IMR-90 (cell line): ENCODE data around the gene TP63. TPM values are rescaled to one million over a fixed set of nuclear protein-coding genes. Genes with fewer than 3 reads are reported as not detected.

ENCODE experiments used
- ATAC-seq: fragments of 200-7000 bp; cut with Tn5 transposase; 2 replicates; pipeline ENCODE4 v1.9.1; 2020; ENCODE audit warnings: low read depth, mild to moderate bottlenecking, moderate library complexity
- BruUV-seq: library from RNA; stranded (reverse); fragments of 400-500 nt; replicated peaks from 2 replicates; lab custom pipeline; 2021; lab: Mats Ljungman, UMichigan
- CTCF ChIA-PET: fragments of 300-600 bp; formaldehyde crosslinking; extraction: SDS; loops from one replicate; lab custom pipeline; 2021; ENCODE audit warnings: antibody characterized with exemption; lab: Yijun Ruan, JAX
- POLR2A ChIA-PET: fragments of 300-600 bp; sonication (Branson Sonifier 250); formaldehyde crosslinking; loops from one replicate; lab custom pipeline; 2022; ENCODE audit warnings: antibody characterized with exemption; ENCODE audit not compliant: unreplicated experiment; lab: Charles Lee
- DNase-seq: peaks from one replicate; pipeline ENCODE4 v3.0.0; 2013
- H2AFZ ChIP-seq: replicated peaks from 2 replicates; pipeline ENCODE3; 2013; ENCODE audit warnings: low read length, mild to moderate bottlenecking; ENCODE audit not compliant: poor library complexity
- H2AK5ac ChIP-seq: 2 replicates; pipeline ENCODE4 v1.6.1; 2013; ENCODE audit warnings: low read depth, low read length, inconsistent platforms
- H2AK9ac ChIP-seq: replicated peaks from 2 replicates; pipeline ENCODE3; 2013; ENCODE audit warnings: mild to moderate bottlenecking, low read depth, low read length, moderate library complexity; ENCODE audit not compliant: poor library complexity
- H2BK120ac ChIP-seq: 2 replicates; pipeline ENCODE4 v1.6.1; 2013; ENCODE audit warnings: low read depth, low read length, inconsistent platforms
- H2BK15ac ChIP-seq: 3 replicates; pipeline ENCODE4 v1.6.1; 2013; ENCODE audit warnings: low read depth, low read length, inconsistent platforms
- H2BK20ac ChIP-seq: 2 replicates; pipeline ENCODE4 v1.6.1; 2013; ENCODE audit warnings: low read depth, mild to moderate bottlenecking, inconsistent platforms, low read length, moderate library complexity
- H2BK5ac ChIP-seq: 2 replicates; pipeline ENCODE4 v1.6.1; 2013; ENCODE audit warnings: mild to moderate bottlenecking, low read depth, low read length, inconsistent platforms; ENCODE audit not compliant: poor library complexity, severe bottlenecking
- H3K14ac ChIP-seq: replicated peaks from 2 replicates; pipeline ENCODE4 v1.6.1; 2013; ENCODE audit warnings: low read depth, low read length, inconsistent platforms
- H3K18ac ChIP-seq: 2 replicates; pipeline ENCODE4 v1.6.1; 2013; ENCODE audit warnings: low read depth, low read length, control low read depth
- H3K23ac ChIP-seq: 2 replicates; pipeline ENCODE4 v1.6.1; 2013; ENCODE audit warnings: low read depth, low read length, inconsistent platforms
- H3K27ac ChIP-seq: 2 replicates; pipeline ENCODE4 v1.5.1; 2013; ENCODE audit warnings: mild to moderate bottlenecking, control low read depth, low read length; ENCODE audit not compliant: insufficient read depth
- H3K27me3 ChIP-seq: 2 replicates; pipeline ENCODE4 v1.6.1; 2013; ENCODE audit warnings: low read length; ENCODE audit not compliant: control insufficient read depth, insufficient read depth
- H3K36me3 ChIP-seq: 2 replicates; pipeline ENCODE4 v1.6.1; 2013; ENCODE audit warnings: low read length, mixed read lengths; ENCODE audit not compliant: control insufficient read depth, insufficient read depth
- H3K4ac ChIP-seq: 2 replicates; pipeline ENCODE4 v1.6.1; 2013; ENCODE audit warnings: low read depth, low read length, inconsistent platforms
- H3K4me1 ChIP-seq: 2 replicates; pipeline ENCODE4 v1.6.1; 2013; ENCODE audit warnings: low read length, mixed read lengths; ENCODE audit not compliant: control insufficient read depth, insufficient read depth
- H3K4me2 ChIP-seq: 2 replicates; pipeline ENCODE4 v1.6.1; 2013; ENCODE audit warnings: low read depth, mild to moderate bottlenecking, control low read depth, low read length, moderate library complexity
- H3K4me3 ChIP-seq: 2 replicates; pipeline ENCODE4 v1.5.1; 2013; ENCODE audit warnings: low read depth, mild to moderate bottlenecking, control low read depth, low read length, moderate library complexity; ENCODE audit not compliant: insufficient read depth
- H3K56ac ChIP-seq: 2 replicates; pipeline ENCODE4 v1.6.1; 2013; ENCODE audit warnings: low read length, inconsistent platforms; ENCODE audit not compliant: insufficient read depth; ENCODE audit errors: extremely low read depth
- H3K79me1 ChIP-seq, 2 experiments: 2 replicates each; pipeline ENCODE4 v1.6.1; 2013; ENCODE audit warnings: low read length in 2 of 2, inconsistent platforms in 1 of 2, low read depth in 1 of 2
- H3K9ac ChIP-seq: 2 replicates; pipeline ENCODE4 v1.6.1; 2013; ENCODE audit warnings: low read depth, low read length, control low read depth
- H3K9me1 ChIP-seq: 2 replicates; pipeline ENCODE4 v1.6.1; 2013; ENCODE audit warnings: low read length, inconsistent platforms; ENCODE audit not compliant: insufficient read depth
- H3K9me3 ChIP-seq: 2 replicates; pipeline ENCODE4 v1.6.1; 2013; ENCODE audit warnings: low read length; ENCODE audit not compliant: control insufficient read depth, insufficient read depth
- H4K20me1 ChIP-seq: 2 replicates; pipeline ENCODE4 v1.6.1; 2013; ENCODE audit warnings: low read length, inconsistent platforms; ENCODE audit not compliant: insufficient read depth
- H4K5ac ChIP-seq: 2 replicates; pipeline ENCODE4 v1.6.1; 2013; ENCODE audit warnings: mild to moderate bottlenecking, low read depth, low read length, control low read depth
- H4K8ac ChIP-seq, 2 experiments: 2 replicates each; pipeline ENCODE4 v1.6.1; 2013; ENCODE audit warnings: low read depth in 2 of 2, low read length in 2 of 2, control low read depth in 1 of 2, inconsistent platforms in 1 of 2
- H4K91ac ChIP-seq: 2 replicates; pipeline ENCODE4 v1.6.1; 2013; ENCODE audit warnings: low read depth, low read length, inconsistent platforms; ENCODE audit not compliant: insufficient read depth
- CEBPB ChIP-seq: IDR thresholded peaks from 2 replicates; pipeline ENCODE4 v1.6.1; 2012; ENCODE audit warnings: low read depth, low read length, improper control_type of control experiment
- CHD1 ChIP-seq: IDR thresholded peaks from 2 replicates; pipeline ENCODE4 v1.6.1; 2012; ENCODE audit warnings: low read depth, low read length, improper control_type of control experiment
- CTCF ChIP-seq: conservative IDR thresholded peaks from 2 replicates; pipeline ENCODE4 v1.5.1; 2012; ENCODE audit warnings: mild to moderate bottlenecking, low read depth, low read length, improper control_type of control experiment
- FOS ChIP-seq: fragments of 150-350 bp; IDR thresholded peaks from 2 replicates; pipeline ENCODE4 v1.6.1; 2016; ENCODE audit warnings: low read depth, low read length
- MAFK ChIP-seq: IDR thresholded peaks from 2 replicates; pipeline ENCODE4 v1.6.1; 2012; ENCODE audit warnings: low read depth, low read length, improper control_type of control experiment
- MAZ ChIP-seq: IDR thresholded peaks from 2 replicates; pipeline ENCODE4 v1.6.1; 2012; ENCODE audit warnings: low read depth, mild to moderate bottlenecking, low read length, improper control_type of control experiment, moderate library complexity, borderline replicate concordance
- MXI1 ChIP-seq: IDR thresholded peaks from 2 replicates; pipeline ENCODE4 v1.6.1; 2012; ENCODE audit warnings: low read depth, mild to moderate bottlenecking, low read length, moderate library complexity, borderline replicate concordance
- NFE2L2 ChIP-seq: fragments of 150-350 bp; IDR thresholded peaks from 2 replicates; pipeline ENCODE4 v1.6.1; 2016; ENCODE audit warnings: low read depth, mild to moderate bottlenecking, low read length
- POLR2A ChIP-seq: IDR thresholded peaks from 2 replicates; pipeline ENCODE4 v1.6.1; 2012; ENCODE audit warnings: mild to moderate bottlenecking, low read depth, low read length
- RAD21 ChIP-seq: IDR thresholded peaks from 2 replicates; pipeline ENCODE4 v1.6.1; 2012; ENCODE audit warnings: low read length, improper control_type of control experiment
- RCOR1 ChIP-seq: IDR thresholded peaks from 2 replicates; pipeline ENCODE4 v1.6.1; 2012; ENCODE audit warnings: mild to moderate bottlenecking, low read length, improper control_type of control experiment; ENCODE audit not compliant: insufficient replicate concordance
- RFX5 ChIP-seq: IDR thresholded peaks from 2 replicates; pipeline ENCODE4 v1.8.0; 2012; ENCODE audit warnings: low read depth, mild to moderate bottlenecking, low read length, moderate library complexity
- SMC3 ChIP-seq: fragments of 150-350 bp; IDR thresholded peaks from 2 replicates; pipeline ENCODE4 v1.6.1; 2016; ENCODE audit warnings: low read depth, mild to moderate bottlenecking, antibody characterized with exemption, low read length, moderate library complexity
- USF2 ChIP-seq: fragments of 150-350 bp; IDR thresholded peaks from 2 replicates; pipeline ENCODE4 v1.6.1; 2017; ENCODE audit warnings: mild to moderate bottlenecking, antibody characterized with exemption, low read length, low read depth
- WGBS, 2 experiments: methylation state at CpG; one replicate each; pipeline versions ENCODE4 v1.1.5 to v1.1.7; 2013; ENCODE audit warnings: missing lambda C conversion rate in 2 of 2; ENCODE audit not compliant: insufficient read length in 1 of 2; ENCODE audit errors: extremely low coverage in 2 of 2; 5-methylcytosine and 5-hydroxymethylcytosine counted together
- dilution Hi-C: fragments of 300-500 bp; cut with HindIII; formaldehyde crosslinking; loops from one replicate; pipeline ENCODE4 v1.14.3; 2018; ENCODE audit warnings: low sequenced_read_pairs; ENCODE audit not compliant: unreplicated experiment
- in situ Hi-C: fragments of 300-500 bp; cut with MboI; formaldehyde crosslinking; loops from 3 replicates; pipeline ENCODE4 v1.14.3; 2019; ENCODE audit warnings: low sequenced_read_pairs, inconsistent platforms, mixed read lengths
- intact Hi-C: fragments of 100-400 bp; cut with micrococcal nuclease; formaldehyde crosslinking; loops from 2 replicates; pipeline ENCODE4 v1.10.0; 2022
- polyA plus RNA-seq, 3 experiments: library from polyadenylated mRNA; depleted of rRNA; stranded (reverse); fragments of >200 nt; gene quantifications; 2 replicates each; pipeline ENCODE4 v1.2.3, GENCODE V29; 2012; ENCODE audit warnings: low replicate concordance in 1 of 3
- total RNA-seq: library from RNA; depleted of rRNA; stranded (reverse); fragments of >200 nt; gene quantifications from 2 replicates; pipeline ENCODE4 v1.2.3, GENCODE V29; 2012

The TP63 gene
- total and polyA plus RNA-seq, 2 of the 4 experiments (the other 2 are of a cell fraction): not detected

- Histone ChIP-seq H4K91ac (no peak overlapping the region), H2AK9ac (no peak overlapping the region), H3K56ac (no peak overlapping the region), H2BK120ac (no peak overlapping the region), H3K4me1 (peaks cover 1% of the 10 kb centered on the region; the same call in 1 of the 2 replicates), H2BK15ac (no peak overlapping the region), H2AK5ac (no peak overlapping the region), H2BK20ac (no peak overlapping the region), H3K36me3 (no peaks in the 10 kb centered on the region), H3K79me1 (no peaks in the 10 kb centered on the region), H2BK5ac (no peak overlapping the region), H4K20me1 (no peaks in the 10 kb centered on the region), H2AFZ (no peak overlapping the region), H4K8ac (no peak overlapping the region), H3K4me3 (no peak overlapping the region), H4K5ac (no peak overlapping the region), H3K18ac (no peak overlapping the region), H3K9me1 (no peaks in the 10 kb centered on the region; the same call in 1 of the 2 replicates), H3K4me2 (no peak overlapping the region), H3K27ac (no peak overlapping the region), H3K9ac (no peak overlapping the region), H3K9me3 (no peaks in the 10 kb centered on the region), H3K14ac (no peak overlapping the region), H3K4ac (no peak overlapping the region), H3K23ac (no peak overlapping the region), H3K27me3 (no peaks in the 10 kb centered on the region)
- 100% methylated on average over 1 of the region's 6 CpGs; no CpG with 5 or more reads in 1 of the 2 experiments for WGBS, 2 experiments
- intact Hi-C loops (no loop called here), in situ Hi-C loops (no loop called here), dilution Hi-C loops (no loop called here)
- ChIA-PET POLR2A (no interaction called here), CTCF (interaction anchor here (1.1 kb wide), 1 partner anchor 22 kb away, joined by 3 read pairs; no protein-coding TSS in a partner anchor)
- TF ChIP-seq FOS (no peak), MAFK (no peak), MAZ (no peak), RFX5 (no peak), CEBPB (no peak), RCOR1 (no peak), MXI1 (no peak), RAD21 (no peak), NFE2L2 (no peak), CHD1 (no peak), USF2 (no peak), SMC3 (no peak), POLR2A (no peak), CTCF (no peak)
- BruUV-seq: no TSS peak
- DNase-seq (no peak), ATAC-seq (no peak)
Observed at GRCh38 chr3:189903562-189904250, 272.5 kb downstream of the TP63 start.
